HG02884 (cell line): Measurements from ENCODE around the gene CHD1.

Source experiments
- ATAC-seq: cut with Tn5 transposase; IDR thresholded peaks from one replicate; pipeline ENCODE4 v1.9.1; 2021; ENCODE audit warnings: mild to moderate bottlenecking, moderate library complexity; ENCODE audit not compliant: unreplicated experiment

Gene CHD1

DNA sequence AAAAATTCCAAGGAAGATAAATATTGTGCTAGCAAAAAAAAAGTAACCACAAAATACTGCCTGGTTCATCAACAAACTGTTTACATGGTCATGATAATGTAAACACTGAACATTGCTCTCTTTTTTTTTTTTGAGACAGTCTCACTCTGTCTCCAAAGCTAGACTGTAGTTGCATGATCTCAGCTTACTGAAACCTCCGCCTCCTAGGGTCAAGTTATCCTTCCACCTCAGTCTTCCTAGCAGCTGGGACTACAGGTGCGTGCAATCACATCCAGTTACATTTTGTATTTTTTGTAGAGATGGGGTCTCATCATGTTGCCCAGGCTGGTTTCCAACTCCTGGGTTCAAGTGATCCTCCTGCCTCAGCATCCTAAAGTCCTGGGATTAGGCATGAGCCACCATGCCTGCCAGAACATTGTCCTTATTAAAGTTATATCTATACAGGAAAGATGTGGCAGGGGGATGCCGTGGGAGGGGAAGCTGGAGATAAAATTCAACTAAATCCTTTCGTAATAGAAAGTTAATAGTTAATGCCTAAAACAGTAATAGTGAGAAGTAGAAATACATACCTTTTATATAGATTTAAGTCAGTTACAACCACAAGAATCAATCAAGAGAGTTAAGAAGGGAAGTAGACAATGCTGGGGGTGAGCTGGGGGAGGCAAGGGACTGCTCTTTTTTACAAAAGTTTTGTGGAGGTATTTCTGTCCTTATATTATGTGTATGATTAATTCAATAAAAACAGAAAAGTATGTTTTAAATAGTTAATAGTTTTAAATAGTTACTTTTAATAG is 103.0 kb downstream of the CHD1 start:
- no peak for ATAC-seq

DNA sequence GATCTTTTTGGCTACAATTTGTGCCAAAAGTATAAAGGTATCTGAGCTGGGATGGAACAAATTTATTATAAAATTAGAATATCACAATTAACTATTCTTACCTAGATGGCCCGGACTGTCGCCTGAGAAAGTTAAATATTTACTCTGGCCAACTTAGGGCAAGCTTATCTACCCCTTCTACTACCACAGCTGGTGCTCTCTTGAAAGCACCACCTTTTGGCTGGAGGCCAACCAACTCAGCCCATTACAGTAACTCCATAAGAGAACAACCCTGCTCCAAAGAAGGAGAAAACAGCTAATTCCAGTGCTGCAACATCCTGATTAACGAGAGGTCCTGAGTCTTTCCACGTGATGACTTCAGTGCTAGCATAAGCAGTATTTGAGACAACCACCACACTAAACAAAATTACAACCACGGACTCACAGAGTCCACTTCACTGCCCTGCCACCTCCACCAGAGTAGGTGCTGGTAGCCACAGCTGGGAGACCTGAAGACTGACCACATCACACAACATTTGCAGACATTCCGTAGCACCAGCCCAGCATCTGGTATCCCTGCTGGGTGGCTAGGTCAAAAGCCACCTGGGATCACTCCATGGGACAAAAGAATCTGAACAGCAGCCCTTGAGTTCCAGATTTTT is 112.1 kb downstream of the CHD1 start:
- ATAC-seq, result no peak

DNA sequence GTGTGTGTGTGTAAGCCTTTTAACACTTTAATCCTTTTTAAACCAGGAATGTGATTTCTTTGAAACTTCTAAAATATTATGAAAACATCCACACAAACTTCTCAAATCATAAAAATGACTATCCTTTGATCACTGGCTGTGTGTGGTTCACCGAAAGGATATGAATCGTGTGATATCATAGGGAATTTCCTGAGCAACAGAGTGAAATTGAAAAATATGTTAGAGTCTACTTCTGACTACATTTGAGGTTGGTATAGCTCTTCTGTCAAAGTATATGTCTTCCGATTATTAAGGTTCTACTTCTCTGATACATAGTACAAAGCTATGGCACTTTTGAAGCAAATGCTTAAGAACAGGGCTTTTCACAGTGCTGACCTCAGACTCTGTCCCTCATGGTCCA is 115.1 kb downstream of the CHD1 start:
- no peak for ATAC-seq

DNA sequence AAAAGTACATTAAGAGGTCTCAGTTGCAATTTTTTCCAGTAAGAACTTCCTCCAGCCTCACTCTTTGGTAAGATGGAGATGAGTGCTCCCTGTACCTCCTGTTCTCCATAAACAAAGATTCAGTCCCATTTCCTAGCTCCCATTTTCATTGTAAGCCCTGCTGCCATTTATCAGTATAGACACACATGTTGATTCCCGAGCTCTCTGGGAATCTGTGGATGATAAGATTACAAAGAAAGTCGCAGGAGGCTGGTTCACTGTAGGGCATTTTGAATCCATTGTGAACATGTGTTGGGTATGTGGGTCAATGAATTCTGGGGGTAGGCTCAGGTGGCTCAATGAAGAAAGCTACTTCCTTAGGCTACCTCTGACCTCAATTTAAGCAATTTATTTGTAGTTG is 118.6 kb downstream of the CHD1 start:
- no peak for ATAC-seq

DNA sequence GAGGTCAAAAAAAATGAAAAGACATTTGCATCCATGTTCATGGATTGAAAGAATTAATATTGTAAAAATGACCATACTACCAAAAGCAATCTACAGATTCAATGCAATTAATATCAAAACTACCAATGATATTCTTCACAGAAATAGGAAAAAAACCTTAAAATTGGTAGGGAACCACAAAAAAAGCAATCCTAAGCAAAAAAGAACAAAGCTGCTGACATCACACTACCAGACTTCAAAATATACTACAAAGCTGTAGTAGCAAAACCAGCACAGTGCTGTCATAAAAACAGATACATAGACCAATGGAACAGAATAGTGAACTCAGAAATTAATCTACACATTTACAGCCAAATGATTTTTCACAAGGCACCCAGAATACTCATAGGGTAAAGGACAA is 121.0 kb downstream of the CHD1 start:
- no peak for ATAC-seq

DNA sequence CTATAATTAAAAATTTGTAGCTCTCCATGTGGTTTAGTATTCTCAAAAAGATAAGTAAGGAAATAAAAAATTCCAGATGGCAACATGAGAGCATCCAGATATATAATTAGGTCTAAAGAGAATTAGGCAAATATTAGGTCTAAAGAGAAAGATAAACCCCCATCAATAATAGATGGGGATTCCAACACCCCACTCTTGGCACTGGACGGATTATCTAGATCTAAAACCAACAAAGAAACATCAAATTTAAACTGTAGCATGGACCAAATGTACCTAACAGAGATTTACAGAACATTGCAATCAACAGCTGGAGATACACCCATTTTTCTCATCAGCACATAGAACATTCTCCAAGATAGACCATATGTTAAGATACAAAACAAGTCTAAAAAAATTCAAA is 123.7 kb downstream of the CHD1 start:
- no peak for ATAC-seq

DNA sequence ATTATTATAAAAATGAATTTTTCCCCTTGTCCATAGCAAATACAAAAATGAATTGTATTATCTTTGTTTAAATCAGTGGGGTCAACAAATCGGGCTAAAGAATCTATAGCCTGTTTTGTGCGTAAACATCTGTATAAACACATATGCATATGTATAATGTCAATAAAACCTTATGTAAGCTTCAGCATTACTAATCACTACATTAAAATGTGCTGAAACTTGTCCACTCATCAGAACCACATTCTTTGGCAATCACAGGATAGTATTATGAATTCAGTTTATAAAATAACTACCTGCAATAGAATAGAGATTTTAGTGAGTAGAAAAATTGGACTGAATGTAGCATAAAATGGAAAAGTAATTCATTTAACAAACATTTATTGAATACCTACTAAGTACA is 124.7 kb downstream of the CHD1 start:
- no peak for ATAC-seq
